Left lung (tissue), 10 donors: ENCODE data around the gene GALNS. TPM values are rescaled to one million over a fixed set of nuclear protein-coding genes. Genes with fewer than 3 reads are reported as not detected.
A peak's percentile ranks its signal among the peaks of the same experiment; 100 is the strongest.

ENCODE experiments used
- ATAC-seq: fragments of 200-7000 bp; cut with Tn5 transposase; one replicate; pipeline ENCODE4 v1.9.1; 2020; ENCODE audit warnings: moderate library complexity
- DNase-seq, 4 donors: peaks; one replicate each; pipeline ENCODE4 v3.0.0-alpha.2; 2013 to 2020
- H3K27ac ChIP-seq, 2 donors: fragments of 200-600 bp; sonication (generic) in 1 of 2; one replicate each; pipeline versions ENCODE4 v1.5.0 to v1.8.0; 2020 to 2021
- H3K27me3 ChIP-seq, 2 donors: fragments of 200-600 bp; sonication (generic) in 1 of 2; one replicate each; pipeline versions ENCODE4 v1.5.0 to v1.8.0; 2020 to 2021
- H3K36me3 ChIP-seq, 2 donors: fragments of 200-600 bp; sonication (generic) in 1 of 2; one replicate each; pipeline versions ENCODE4 v1.5.0 to v1.8.0; 2020 to 2021
- H3K4me1 ChIP-seq, 2 donors: fragments of 200-600 bp; one replicate each; pipeline ENCODE4 v1.8.0; 2021
- H3K4me3 ChIP-seq, 2 donors: fragments of 200-600 bp; sonication (generic) in 1 of 2; one replicate each; pipeline versions ENCODE4 v1.5.0 to v1.8.0; 2020 to 2021; ENCODE audit warnings: mild to moderate bottlenecking in 1 of 2
- H3K9me3 ChIP-seq, 2 donors: fragments of 200-600 bp; sonication (generic) in 1 of 2; one replicate each; pipeline versions ENCODE4 v1.5.0 to v1.8.0; 2020 to 2021
- intact Hi-C, 2 donors: fragments of 100-400 bp; cut with DNase I; formaldehyde crosslinking; loops; one replicate each; pipeline versions ENCODE4 v1.11.2 to v1.14.2; 2022
- polyA plus RNA-seq, 6 donors: library from polyadenylated mRNA; unstranded; fragments of 120-200 nt; gene quantifications; one replicate each; pipeline ENCODE4 v1.2.1, GENCODE V29; 2013; ENCODE audit not compliant: insufficient read length in 6 of 6
- total RNA-seq, 2 donors: library from RNA; stranded (reverse); fragmentation: NEBNext Ultra II Directional; extraction: Animal tissue kit (Norgen Biotek cat#: 25700); gene quantifications; one replicate each; pipeline ENCODE4 v1.2.1, GENCODE V29; 2021
- TF ChIP-seq, protein P1 (sequence below), 2 donors: fragments of 200-600 bp; sonication (generic) in 1 of 2; IDR thresholded peaks; one replicate each; pipeline versions ENCODE4 v1.5.0 to v1.8.0; 2021; ENCODE audit warnings: antibody characterized with exemption in 2 of 2
- donor health status: DM: no; HTN: yes; CAD: no.
- donor health status: DM: no; HTN: no; CAD: no.

Gene GALNS
- total and polyA plus RNA-seq, 8 donors, result 23.8 to 46.5 (median 31.9) TPM

DNA sequence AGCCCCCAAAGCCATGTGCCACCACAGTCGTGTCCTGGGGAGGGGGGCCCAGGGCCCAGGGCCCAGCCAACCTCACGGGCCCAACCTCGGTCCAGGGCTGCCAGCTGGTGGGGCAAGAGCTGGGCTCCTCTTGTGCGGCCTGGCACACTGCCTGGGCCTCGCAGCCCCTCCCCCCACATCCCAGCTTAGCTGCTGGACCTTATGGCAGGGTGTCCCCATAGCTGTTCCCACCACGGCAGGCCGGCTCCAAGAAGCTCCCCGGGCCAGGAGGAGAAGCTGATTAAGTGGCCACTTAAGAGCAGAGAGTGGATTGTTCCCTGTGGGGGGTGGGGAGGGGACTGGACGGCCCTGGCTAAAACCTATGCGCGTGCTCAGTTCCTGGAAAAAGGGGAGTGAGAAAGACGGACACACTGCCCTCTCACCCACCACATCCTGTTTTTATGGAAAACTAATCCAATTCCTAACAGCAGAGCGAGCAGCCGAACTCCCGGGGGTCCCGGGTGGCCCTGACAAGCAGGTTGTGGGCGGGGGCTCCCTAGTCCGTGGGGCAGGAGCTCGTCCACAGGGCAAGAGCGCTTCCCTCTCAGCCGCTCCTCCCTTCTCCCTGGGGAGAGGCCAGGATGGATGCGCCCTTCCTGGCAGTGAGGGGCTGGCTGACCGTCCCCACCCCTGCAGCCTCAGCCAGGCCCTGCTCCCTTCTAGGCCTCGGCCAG is 88.5 kb downstream of the GALNS start:
- H3K9me3 ChIP-seq, result no peaks in the 10 kb centered on the region
- H3K4me1 ChIP-seq, result peaks cover 48 to 94% of the 10 kb centered on the region in 2 donors
- ATAC-seq, result peak; percentile 33
- no peaks in the 10 kb centered on the region for H3K27me3 ChIP-seq
- TF ChIP-seq, protein P1, sequence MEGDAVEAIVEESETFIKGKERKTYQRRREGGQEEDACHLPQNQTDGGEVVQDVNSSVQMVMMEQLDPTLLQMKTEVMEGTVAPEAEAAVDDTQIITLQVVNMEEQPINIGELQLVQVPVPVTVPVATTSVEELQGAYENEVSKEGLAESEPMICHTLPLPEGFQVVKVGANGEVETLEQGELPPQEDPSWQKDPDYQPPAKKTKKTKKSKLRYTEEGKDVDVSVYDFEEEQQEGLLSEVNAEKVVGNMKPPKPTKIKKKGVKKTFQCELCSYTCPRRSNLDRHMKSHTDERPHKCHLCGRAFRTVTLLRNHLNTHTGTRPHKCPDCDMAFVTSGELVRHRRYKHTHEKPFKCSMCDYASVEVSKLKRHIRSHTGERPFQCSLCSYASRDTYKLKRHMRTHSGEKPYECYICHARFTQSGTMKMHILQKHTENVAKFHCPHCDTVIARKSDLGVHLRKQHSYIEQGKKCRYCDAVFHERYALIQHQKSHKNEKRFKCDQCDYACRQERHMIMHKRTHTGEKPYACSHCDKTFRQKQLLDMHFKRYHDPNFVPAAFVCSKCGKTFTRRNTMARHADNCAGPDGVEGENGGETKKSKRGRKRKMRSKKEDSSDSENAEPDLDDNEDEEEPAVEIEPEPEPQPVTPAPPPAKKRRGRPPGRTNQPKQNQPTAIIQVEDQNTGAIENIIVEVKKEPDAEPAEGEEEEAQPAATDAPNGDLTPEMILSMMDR (IDR thresholded peaks at IDR 0.05), result no peak
- intact Hi-C loops, result no loop called here
- peaks cover 0 to 10% of the 10 kb centered on the region in 2 donors for H3K36me3 ChIP-seq
- peak; percentile 70 to 88 (median 86) for DNase-seq
- no peak overlapping the region for H3K4me3 ChIP-seq
- H3K27ac ChIP-seq, result peak overlapping the region; percentile 53 to 81

DNA sequence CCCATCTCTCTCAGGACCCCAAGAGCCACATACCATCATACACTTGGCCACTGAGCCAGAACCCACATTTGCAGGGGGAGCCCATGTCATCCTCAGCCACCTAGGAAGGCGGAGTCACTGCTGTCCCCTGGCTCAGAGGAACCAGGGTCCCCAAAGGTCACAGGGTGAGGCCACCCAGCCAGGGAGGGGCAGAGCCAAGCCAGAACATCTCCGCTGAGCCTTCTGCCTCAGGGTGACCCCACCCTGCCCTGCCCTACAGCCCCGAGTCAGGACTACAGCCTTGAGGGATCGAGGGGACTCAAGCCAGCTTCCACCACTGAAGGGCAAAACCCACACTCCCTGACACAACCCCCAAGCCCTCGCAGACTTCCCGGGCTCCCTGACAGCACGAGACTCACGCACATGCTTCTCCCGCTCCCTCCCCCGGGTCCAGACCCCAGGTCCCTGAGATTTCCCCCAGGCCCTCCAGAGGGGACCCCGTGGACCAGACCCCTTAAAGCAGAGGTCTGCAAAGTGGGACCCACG is 89.1 kb downstream of the GALNS start:
- no peaks in the 10 kb centered on the region for H3K27me3 ChIP-seq
- peaks cover 44 to 94% of the 10 kb centered on the region in 2 donors for H3K4me1 ChIP-seq
- no peak for ATAC-seq
- H3K36me3 ChIP-seq, result peaks cover 0 to 10% of the 10 kb centered on the region in 2 donors
- TF ChIP-seq, protein P1 (IDR thresholded peaks at IDR 0.05), result no peak
- DNase-seq, result no peak
- no peak overlapping the region for H3K4me3 ChIP-seq
- H3K27ac ChIP-seq, result peak overlapping the region; percentile 53 to 81
- intact Hi-C loops, result no loop called here
- H3K9me3 ChIP-seq, result no peaks in the 10 kb centered on the region

DNA sequence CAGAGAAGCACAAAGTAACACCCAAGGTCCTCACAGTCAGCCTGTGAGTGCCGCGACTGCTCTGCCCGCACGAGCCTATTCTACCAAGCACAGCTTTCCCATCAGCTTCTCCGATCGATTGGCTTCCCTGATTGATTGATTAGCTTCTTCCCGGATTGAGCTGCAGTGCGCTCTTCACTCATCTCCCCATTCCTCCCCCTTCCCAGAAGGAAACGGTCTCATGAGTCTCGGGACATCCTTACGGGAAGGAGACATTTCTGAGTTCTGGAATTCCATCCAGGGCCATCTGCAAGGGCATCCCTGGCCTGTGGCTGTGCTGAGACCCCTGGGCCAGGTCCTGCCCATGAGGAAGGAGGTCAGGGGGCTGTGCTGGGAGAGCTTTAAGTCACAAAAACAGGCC is 89.8 kb downstream of the GALNS start:
- no peak for DNase-seq
- TF ChIP-seq, protein P1 (IDR thresholded peaks at IDR 0.05), result no peak
- Histone ChIP-seq H3K4me1 (peaks cover 44 to 94% of the 10 kb centered on the region in 2 donors), H3K4me3 (no peak overlapping the region), H3K9me3 (no peaks in the 10 kb centered on the region), H3K27ac (peak overlapping the region in 1 of 2 donors; percentile 53), H3K36me3 (peaks cover 0 to 10% of the 10 kb centered on the region in 2 donors), H3K27me3 (no peaks in the 10 kb centered on the region)
- intact Hi-C loops, result no loop called here
- no peak for ATAC-seq

DNA sequence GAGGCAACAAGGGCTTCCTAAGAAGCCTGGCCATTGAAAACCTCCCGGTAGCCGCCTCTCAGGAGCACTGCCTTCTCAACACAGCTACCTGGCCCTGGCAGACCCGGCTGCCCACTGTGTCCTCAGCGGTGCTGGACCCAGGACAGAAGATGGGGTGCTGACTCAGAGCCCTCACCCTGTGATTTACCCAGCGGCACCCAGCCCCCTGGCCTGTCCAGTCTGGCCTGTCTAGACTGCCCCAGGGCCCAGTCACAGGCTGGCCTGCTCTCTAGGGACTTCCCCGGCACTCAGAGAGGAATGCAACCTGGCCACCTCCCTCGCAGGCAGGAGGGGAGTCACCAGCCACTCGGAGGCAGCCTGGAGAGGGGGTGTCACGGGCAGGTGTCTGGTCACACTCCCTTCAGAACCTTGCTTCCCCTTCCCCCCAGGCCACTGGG is 91.8 kb downstream of the GALNS start:
- intact Hi-C loops, result no loop called here
- Histone ChIP-seq H3K4me1 (peaks cover 27 to 96% of the 10 kb centered on the region in 2 donors), H3K36me3 (peaks cover 0 to 10% of the 10 kb centered on the region in 2 donors), H3K27me3 (no peaks in the 10 kb centered on the region), H3K9me3 (no peaks in the 10 kb centered on the region), H3K27ac (no peak overlapping the region), H3K4me3 (no peak overlapping the region)
- ATAC-seq, result peak; percentile 77
- peak in 3 of 4 donors; percentile 76 to 91 (median 89) for DNase-seq
- TF ChIP-seq, protein P1 (IDR thresholded peaks at IDR 0.05), result no peak

DNA sequence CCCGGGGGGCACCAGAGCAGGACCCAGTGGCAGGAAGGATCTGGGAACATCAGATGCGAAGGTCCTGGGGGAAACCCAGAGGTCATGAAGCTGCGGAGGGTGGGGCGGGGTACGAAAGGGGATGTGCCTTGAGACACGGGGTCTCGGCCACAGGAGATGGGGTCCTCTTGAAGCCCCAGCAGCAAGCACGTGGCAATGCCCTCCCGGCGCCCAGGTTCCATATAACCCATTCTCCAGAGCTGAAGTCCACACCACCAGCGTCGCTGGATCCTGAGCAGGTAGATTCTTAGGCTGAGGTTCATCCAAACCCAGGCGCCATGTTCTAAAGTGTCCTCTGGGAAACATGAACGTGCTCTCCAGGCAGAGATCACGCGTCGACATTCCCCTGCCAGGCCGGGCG is 92.7 kb downstream of the GALNS start:
- no peaks in the 10 kb centered on the region for H3K9me3 ChIP-seq
- H3K27ac ChIP-seq, result no peak overlapping the region
- no peak for DNase-seq
- ATAC-seq, result no peak
- TF ChIP-seq, protein P1 (IDR thresholded peaks at IDR 0.05), result no peak
- no peaks in the 10 kb centered on the region for H3K27me3 ChIP-seq
- H3K4me3 ChIP-seq, result no peak overlapping the region
- H3K36me3 ChIP-seq, result peaks cover 0 to 10% of the 10 kb centered on the region in 2 donors
- peaks cover 27 to 96% of the 10 kb centered on the region in 2 donors for H3K4me1 ChIP-seq
- intact Hi-C loops, result no loop called here
